NCI-H1105 treated with DMSO at 0.1 percent for 48 hours (cell line): Measurements from ENCODE around the gene MCC.
"Not testable (repeated sequence)": the region's sequence is repeated elsewhere in the genome, so short reads cannot be mapped to it uniquely, and the experiment has no call there.

Source experiments
- DNase-seq: peaks from one replicate; lab custom pipeline; 2025; lab: John Stamatoyannopoulos, UW

The MCC gene

DNA sequence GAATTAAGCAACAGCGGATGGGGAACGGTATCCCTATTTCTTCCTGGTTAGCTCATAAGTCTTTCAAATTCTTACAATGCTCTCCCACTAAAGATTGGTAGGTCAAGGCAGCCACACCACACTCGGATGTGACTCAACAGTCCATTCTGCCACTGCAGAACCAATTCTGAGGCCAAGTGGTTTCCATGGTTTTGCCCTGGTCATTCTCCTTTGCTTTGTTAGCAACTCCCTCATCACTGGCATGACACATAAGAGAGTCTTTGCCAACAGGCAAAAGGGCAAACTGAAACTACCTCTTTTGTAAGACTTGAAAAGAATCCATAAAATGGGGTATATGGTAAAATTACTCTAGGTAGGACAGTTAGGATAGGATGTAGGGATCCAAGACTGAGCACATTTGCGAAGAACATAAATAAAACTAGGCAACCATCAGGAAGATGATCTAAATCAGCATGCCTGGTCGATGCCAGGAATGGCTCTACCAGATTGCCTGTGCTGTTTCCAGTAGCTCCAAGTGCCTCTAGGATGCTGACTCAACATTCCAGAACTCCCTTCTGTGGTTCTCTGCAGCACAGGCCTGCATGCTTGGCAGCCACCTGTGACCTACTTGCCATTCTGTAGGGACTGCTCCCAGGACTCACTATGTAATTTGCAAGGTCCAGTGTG, 406.2 kb downstream of the MCC start:
- no peak for DNase-seq

DNA sequence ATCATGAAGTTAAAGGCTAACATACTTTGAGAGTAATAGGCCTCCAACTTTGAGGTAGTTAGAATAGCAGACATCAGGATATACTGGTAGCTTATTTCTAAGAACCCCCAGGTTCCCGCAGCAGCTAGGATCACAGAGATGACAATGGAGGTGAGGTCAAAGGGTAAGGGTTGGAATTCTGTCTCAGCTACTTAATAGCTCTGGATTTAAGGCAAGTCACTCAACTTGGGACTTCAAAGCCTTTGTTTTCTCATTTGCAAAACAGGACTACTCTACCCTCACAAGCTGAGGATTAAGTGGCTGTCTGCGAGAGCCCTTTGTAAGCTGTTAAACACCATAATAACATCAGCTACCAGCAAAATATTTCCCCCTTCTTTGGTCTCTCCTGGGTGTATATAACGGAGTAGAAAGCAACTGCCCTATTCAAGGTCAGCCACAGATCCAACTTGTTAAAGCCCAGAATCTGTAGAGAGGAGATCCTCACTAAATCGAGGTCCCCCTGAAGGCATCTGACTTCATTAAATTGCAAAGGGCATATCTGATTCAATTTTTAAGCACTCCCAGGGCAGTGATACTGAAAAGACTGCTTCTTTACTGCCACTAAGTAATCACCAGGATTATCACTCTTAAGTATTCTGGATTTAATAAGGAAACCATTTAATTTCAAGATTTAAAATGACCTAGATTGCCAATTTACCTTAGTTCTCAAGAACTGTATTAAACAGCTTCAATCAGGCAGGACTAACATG, 407.0 kb downstream of the MCC start:
- no peak for DNase-seq

DNA sequence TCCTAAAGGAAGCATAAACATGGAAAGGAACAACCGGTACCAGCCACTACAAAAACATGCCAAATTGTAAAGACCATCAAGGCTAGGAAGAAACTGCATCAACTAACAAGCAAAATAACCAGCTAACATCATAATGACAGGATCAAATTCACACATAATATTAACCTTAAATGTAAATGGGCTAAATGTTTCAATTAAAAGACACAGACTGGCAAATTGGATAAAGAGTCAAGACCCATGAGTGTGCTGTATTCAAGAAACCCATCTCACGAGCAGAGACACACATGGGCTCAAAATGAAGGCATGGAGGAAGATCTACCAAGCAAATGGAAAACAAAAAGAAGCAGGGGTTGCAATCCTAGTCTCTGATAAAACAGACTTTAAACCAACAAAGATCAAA, 411.6 kb downstream of the MCC start:
- DNase-seq = not testable (repeated sequence)

DNA sequence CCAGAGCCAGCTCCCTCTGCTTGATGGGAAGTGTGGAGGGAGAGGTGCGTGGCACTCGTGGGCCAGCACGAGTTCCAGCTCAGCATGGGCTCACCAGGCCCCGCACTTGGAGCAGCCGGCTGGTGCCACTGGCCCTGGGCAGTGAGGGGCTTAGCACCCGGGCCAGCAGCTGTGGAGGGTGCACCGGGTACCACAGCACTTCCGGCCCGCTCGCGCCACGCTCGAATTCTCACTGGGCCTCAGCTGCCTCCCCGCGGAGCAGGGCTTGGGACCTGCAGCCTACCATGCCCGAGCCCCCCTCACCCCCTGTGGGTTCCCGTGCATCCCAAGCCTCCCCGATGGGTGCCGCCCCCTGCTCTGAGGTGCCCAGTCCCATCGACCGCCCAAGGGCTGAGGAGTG, 413.2 kb downstream of the MCC start:
- no peak for DNase-seq

DNA sequence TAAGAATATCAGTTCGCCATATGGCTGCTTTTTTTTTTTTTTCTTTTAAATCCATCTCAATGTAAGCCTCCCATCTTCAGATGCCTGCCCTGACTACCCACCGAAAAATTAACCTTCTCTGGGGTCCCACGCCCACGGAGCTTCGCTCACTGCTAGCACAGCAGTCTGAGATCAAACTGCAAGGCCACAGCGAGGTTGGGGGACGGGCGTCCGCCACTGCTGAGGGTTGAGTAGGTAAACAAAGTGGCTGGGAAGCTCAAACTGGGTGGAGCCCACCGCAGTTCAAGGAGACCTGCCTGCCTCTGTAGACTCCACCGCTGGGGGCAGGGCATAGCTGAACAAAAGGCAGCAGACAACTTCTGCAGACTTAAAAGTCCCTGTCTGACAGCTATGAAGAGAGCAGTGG, 414.6 kb downstream of the MCC start:
- DNase-seq = not testable (repeated sequence)

DNA sequence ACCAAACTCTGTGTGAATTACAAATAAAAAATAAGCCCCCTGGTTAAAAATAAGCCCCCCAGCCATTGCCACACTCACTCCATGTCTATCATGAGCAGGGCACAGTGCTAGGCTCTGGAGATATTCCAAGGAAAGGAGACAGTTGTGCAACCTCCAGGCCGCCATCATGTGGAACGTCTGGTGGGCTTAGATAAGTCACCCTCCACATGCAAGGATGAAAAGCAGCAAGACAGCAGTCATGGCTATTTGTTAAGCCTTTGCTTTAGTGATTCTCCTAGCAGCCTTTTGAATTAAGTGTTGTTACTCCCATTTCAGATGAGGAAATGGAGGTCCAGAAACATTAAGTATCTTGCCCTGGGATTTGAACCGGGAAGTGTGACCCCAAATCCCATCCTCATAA, 416.9 kb downstream of the MCC start:
- DNase-seq = no peak

DNA sequence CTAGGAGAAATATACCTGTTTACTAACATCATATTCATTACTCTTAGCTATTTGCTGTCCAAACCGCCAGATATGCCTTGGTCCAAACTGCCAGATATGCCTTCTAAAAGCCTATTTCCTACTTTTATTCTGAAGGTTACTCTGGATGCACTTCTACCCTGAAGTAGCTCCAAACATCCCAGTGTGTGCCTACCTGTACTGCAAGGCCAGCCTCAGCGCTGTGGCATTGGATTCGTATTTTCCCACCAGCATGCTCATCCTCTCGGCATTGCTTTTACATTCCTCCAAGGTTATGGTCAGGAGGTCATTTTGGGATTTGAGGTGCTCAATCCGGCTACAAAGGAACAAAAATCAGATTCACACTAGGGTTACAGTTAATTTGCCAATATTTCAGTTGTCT, 417.4 kb downstream of the MCC start:
- no peak for DNase-seq

DNA sequence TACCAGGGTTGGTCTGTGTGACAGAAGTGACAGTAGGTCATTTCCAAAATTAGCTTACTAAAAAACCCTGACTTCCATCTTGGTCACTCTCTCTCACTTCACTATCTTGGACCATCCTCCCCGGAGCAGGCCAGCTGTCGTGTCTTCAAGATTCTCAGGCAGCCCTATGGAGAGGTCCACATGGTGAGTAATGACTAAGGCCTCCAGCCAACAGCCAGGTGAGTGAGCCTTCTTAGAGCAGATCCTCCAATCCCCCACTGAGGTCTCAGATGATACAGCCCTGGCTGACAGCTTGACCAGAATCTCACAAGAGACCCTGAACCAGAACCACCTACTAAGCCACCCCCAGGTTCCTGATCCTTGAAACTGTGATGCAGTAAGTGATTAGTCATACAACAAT, 419.7 kb downstream of the MCC start:
- DNase-seq = no peak

DNA sequence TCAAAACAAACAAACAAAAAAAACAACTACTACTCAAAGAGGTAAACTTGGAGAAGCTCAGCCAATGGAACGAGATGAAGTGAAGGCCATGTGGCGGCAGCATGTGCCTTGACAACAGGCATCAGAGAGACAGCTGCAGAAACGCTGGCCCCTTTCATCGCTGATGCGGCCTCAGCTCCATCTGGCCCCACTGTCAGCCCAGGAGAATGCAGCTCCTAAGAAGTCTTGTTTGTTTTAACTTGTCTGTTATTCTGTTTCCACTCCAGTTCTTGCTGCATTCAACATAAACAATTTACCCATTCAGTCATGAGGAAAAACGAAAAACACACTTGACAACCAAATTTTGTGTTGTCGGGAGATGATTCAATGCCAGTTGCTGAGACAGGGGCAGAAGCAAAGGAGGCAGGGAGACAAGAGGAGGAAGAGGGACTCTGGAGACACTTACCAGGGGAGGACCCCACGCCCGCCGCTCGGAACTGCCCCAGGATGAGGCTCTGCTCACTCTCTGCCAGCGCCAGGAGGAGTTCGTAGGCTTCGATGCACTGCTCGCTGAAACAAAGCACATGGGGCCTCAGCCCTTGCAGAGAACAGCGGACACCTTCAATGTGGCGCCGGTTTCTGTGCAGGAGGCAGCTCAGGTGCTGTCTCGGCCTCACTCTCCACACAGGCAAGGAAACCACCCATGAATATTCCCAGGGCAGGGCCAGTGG, 420.5 kb downstream of the MCC start:
- DNase-seq = no peak

DNA sequence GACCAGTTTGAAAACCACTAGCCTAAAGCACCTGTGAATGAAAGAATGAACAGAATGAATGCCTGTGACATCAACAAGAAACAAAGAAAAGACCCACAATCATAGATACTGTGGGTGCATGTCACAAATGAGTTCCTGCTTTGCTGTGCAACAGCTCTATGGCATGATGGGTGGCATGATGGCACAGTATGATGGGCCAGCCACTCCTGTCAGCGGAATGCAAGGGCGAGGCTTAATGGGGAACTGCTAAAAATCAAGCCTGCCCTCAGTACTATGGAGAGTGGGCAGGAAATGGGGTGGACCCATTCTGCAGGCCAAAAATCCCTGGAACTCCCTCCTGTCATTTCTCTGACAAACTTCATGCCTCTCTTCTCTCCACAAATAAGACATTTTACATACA, 422.6 kb downstream of the MCC start:
- DNase-seq = no peak

DNA sequence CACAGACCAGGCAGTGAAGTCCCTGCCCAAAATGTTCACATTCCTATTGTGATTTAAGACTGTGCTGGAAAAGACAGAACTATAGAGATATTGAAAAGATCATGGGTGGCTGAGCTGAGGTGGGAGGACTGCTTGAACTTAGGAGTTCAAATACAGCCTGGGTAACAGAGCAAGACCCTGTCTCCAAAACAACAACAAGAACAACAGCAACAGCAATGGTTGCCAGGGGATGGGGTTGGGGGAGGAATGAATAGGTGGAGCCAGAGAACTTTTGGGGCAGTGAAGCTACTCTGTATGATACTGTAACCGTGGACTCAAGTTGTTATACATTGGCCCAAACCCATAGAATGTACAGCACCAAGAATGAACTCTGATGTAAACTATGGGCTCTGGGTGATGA, 423.4 kb downstream of the MCC start:
- no peak for DNase-seq

DNA sequence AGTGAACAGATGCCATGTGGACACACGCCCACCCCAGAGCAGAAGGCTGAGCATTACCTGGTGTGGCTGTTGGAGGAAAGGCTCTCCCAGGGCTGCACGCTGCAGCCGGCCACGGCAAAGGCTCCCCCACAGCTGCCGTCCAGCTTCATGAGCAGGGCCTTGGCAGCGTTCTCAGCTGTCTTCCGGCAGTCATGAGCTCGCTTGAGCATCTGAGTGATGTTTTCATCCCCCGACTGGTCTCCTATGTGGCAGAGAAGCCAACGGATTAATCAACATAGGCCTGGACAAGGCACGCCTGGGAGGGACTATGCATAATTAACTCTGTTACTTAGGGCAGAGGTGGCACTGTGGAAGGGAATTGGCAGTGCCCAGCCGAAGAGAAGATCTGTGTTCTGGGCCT, 424.3 kb downstream of the MCC start:
- DNase-seq = no peak

DNA sequence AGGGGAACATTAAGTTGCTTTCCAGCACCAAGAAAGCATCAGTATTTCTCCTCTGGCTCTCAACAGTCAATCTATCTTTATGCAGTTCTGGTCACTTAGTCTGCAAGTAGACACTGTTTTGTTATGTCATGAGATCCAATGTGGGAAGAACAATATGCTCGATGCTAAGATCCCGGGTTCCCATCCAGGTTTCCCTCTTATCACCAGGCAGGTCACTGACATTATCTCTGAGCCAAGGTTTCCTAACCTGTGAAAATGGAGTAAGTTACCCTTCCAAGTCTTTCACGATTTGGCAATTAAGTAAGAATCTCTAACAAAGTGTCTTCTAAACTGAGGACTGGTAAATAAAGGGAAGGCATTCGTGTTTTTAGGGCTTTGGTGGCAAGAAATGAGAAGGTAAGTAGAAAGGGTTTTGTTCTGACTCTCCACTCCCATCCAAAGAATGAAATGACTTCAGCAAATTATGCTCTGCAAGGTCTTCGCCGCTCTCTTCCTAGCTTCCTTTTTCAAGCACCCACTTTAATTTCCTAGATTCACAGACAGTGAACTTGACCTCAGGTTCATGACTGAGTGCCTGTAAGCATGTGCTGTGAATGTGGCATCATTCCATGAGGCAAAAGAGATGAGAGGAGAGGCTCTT, 425.3 kb downstream of the MCC start:
- no peak for DNase-seq

DNA sequence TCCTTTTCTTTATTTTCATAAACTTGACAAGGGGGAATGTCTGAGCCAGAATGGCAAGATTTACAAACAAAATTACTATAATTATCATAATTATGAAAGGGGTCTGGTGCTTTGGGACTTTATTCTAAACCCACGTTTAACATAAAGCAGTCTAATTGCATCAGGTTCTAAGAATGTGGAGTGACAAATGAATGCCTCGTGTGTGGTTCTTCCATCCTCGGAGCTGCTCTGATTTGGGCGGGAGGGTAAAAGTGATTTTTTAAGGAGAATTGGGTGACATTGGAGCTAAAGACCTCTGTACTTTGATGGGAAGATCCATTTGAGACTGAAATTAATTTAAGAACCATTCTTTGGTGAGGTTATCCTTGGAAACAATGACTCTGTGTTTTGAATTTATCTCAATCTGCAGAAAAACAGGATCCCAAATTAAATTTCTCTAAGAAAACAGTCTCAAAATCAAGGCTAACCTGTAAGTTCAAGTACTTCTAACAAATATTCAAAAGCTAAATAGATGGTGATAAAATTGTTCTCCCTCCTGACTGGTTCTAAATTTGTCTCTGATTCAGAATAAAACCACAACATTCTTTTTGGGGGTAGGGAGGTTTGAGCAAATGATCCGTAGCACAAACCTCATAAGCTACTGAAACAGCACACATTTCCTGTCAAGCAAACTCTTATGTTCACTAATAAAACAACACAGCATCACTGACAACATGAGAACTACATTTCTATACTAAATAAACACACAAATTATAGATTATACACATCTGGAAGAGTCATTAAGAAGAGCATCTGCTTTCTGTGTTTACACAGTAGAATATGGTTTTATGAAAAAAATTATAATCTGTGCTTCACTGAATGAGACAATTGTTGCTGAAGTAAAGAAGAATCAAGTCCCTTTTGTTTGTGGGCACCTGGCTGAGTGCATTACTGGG, 426.1 kb downstream of the MCC start:
- peak; percentile 38 for DNase-seq

DNA sequence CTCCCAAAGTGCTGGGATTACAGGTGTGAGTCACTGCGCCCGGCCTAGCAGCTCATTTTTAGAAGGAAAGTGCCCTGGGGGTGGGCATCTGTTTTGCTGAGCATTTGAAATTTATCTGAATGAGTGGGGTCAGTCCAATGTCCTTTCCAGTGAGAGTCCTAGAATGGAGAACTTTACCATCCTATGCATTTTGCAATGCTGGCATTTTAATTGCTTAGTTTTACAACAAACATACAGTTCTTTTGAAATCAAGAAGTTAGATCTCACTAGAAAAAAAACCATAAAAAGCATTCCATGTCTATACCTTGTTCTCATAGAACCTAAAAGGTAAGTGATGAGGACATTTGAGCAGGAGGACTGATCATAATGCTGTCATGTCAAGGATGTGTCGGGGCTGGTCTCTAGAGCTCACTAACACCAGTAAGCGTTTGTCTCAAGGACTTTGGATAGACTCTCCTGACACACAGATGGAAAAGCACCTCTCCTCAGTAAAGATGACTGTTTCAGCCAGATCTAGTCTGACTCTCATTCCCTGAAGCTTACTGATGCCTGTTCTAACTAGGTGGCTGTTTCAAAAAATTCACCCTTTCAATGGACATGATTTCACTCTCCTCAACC, 427.7 kb downstream of the MCC start:
- no peak for DNase-seq

DNA sequence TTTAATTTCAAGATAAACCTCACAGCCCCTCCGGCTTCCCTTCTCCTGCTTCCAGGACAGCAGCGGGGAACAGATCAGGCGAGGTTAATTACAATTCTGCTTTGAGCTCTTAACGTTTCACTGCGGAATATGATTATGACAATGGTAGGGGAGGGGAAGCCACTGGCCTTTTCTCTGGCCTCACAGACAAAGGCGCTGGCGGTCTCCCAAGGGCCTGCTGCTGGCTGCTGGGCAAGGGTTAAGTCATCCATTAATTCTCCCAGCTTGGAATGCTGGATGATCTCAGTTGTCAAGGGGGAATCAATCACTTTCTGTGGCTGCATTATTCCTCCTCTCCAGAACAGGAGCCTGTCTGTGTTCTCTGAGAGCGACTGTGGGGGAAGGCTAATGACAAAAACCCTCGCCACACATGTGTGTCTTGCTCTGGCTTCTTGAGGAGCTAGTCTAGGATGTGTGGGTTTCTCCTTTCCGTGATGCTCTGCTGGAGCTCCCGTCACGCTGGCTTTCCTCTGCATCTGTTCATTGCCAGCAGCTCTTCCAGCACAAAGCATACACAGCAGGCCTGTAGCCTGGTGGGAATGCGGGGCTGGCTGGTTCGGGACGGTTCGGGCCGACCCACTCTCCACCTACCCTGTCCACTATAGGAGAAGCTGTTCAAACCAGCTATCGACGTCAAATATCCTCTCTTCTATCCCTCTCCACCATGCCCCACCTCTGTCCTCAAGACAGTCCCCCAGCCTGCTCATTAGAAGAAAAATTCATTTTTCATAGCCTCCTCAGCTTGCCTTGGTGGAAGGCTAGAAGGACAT, 428.8 kb downstream of the MCC start:
- no peak for DNase-seq

DNA sequence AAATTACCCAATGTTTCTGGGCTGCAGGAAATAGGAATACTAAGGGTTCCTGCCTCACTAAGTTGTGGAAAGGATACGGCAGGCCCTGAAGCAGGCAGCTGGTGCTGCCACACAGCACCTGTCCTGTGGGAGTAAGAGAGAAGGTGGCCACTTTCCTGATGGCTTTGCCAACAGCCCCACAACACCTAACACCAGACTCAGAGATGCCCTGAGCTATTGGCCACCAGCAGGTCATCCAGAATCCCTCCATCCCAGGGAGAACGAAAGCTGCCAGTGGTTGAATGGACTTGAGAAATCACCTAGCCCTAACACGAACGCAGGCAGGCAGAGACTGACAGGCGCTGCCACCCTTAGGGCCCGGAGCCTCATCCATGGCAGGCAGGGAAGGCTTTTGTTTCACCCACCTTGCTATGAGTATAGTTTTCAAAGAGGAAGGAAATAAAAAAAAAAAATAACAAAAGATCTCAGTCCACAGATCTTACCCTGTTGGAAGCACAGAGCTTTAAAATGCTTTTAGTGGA, 429.5 kb downstream of the MCC start:
- DNase-seq = no peak

DNA sequence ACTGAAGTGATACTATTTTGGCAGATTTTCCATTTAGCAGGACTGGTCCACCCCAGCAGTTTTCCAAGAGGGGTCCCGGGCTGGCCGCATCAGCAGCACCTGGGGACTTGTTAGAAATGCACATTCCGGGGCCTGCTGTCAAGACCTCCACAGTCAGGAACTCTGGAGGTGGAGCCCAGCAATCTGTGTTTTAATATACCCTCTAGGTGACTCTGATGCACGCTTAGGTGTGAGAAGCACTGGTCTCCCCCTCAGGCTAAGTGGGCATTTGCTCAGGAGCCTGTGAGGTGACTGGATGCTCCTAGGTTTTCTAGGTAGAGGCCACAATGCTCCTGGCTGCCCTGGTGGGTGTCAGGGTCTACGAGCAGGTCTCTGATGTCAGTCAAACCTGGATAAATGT, 430.0 kb downstream of the MCC start:
- no peak for DNase-seq

DNA sequence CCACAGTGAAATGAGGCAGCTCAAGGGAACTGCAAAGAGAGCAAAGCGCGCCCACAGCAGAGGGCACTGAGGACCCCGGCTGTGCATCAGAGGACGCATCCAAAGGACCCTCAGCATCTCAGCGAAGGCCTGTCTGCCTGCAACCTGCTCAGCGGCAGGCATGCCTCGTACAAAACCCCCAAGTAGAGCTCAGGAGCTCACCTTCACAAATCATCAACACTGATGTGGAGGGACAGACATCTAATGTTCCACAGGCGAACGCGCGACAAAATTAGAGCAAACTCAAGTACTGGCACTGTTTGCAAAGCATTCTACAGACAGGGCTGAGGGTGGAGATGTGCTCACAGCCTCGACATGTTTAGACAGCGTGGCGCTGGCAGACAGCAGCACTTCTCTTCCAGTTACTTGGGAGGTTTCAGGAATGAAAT, 430.7 kb downstream of the MCC start:
- DNase-seq = no peak

DNA sequence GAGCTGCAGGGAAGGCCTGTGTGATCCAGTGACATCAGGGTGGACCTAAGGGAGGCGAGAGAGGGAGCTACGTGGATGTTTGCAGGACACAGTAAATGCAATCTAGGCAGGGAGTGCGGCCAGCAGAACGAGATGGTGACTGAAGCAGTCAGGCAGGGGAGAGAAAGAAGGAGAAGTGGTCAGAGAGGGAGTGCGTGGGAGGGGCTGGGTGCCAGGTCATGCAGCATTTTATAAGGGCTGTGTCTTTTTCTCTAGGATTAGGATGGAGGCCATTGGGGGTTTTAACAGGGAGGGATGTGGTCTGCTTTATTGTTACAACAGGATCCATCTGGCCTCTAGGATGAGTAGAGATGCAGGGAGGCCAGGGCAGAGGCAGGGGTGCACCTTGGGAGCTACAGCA, 431.3 kb downstream of the MCC start:
- no peak for DNase-seq
